GM18520 (cell line): Measurements from ENCODE around the gene UNKL.
"Not testable (repeated sequence)": the region's sequence is repeated elsewhere in the genome, so short reads cannot be mapped to it uniquely, and the experiment has no call there.

Experiments
- ATAC-seq: cut with Tn5 transposase; IDR thresholded peaks from one replicate; pipeline ENCODE4 v1.9.1; 2021; ENCODE audit not compliant: unreplicated experiment

Gene UNKL

GRCh38 chr16:1446296-1447080, 32.0 kb upstream of the UNKL start:
- ATAC-seq = no peak

DNA sequence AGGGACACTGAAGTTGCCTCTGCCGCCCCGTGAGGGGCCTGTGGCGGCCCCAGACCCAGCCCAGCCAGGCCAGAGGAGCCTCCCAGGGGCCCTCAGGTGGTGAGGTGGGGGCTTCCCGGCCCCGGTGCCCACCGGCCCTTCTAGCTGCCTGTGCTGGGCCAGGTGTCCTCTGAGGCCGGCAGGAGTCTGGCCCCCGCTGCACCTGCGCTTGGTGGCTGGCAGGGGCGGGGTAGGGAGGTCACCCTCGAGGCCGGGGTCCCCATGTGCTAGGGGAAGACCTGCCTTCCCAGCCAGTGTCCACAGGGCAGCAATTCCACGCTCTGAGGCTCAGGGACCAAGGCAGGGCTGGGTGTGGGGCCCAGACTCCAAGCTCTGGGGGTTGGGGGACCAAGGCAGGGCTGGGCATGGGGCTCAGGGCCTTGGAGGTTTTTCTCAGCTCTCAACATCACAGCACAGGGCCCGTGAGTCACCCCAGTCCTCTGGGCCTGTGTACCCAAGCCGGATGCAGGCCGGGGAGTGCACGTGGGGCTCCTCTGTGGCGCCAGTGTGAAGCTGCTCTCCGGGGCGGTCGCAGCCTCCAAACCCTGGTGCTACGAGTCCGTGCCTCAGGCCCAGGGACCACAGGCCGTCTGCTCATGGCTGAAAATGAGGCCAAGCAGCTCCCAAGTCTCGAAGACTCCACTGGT, 31.2 kb upstream of the UNKL start:
- no peak for ATAC-seq

- ATAC-seq = no peak
These were observed 30.4 kb upstream of the UNKL start for GRCh38 chr16:1444730-1445517.

DNA sequence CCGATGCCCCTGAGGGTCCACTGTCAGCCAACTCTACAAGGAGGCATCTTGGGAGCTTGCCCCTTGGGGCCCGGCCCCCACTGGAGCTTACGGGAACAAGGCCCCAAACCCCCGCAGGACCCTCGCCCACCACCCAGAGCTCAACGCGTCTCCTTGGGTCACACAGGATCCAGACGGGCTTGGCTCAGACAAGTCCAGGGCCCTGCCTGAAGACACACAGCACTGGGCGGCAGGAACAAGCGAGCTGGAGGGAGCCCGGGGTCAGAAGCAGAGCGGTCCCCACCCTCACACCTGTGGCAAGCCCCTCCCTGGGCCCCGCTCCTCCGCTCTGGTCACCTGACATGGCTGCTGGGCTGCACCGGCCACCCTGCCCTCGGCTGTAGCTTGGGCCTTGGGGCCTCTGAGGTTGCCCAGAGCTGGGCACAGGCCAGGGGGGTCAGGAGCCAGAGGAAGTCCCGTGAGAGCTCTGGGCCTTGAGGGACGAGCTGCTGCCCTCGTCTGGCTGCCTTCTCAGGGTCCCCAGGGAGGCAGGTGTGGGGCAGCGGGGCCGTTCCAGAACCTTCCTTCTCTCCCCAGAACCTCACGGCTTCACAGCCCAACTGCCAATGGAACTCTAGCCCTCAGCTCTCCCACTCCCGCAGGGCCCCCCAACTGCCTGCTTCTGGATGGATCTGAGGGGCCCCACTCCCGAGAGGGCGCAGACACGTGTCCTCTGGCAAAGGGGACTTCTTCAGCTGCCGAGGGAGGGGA, 29.7 kb upstream of the UNKL start, which contains the start of gene CCDC154:
CCDC154 (minus strand) TSS at position 577 of the 750 bp plus-strand sequence; CDS start at position 343, 234 bp downstream.
- no peak for ATAC-seq

GRCh38 chr16:1443403-1443973, 29.0 kb upstream of the UNKL start:
- no peak for ATAC-seq

GRCh38 chr16:1442697-1443096, 28.2 kb upstream of the UNKL start:
- no peak for ATAC-seq

- no peak for ATAC-seq
These were observed 26.9 kb upstream of the UNKL start for GRCh38 chr16:1441391-1441829.

- ATAC-seq = not testable (repeated sequence)
These were observed 25.2 kb upstream of the UNKL start for GRCh38 chr16:1439699-1440074.

- ATAC-seq = no peak
These were observed 24.7 kb upstream of the UNKL start for GRCh38 chr16:1439058-1439698.

GRCh38 chr16:1438229-1439057, 23.9 kb upstream of the UNKL start:
- no peak for ATAC-seq

- no peak for ATAC-seq
These were observed 23.1 kb upstream of the UNKL start for GRCh38 chr16:1437606-1438005.

GRCh38 chr16:1436731-1437355, 22.3 kb upstream of the UNKL start:
- ATAC-seq = no peak

DNA sequence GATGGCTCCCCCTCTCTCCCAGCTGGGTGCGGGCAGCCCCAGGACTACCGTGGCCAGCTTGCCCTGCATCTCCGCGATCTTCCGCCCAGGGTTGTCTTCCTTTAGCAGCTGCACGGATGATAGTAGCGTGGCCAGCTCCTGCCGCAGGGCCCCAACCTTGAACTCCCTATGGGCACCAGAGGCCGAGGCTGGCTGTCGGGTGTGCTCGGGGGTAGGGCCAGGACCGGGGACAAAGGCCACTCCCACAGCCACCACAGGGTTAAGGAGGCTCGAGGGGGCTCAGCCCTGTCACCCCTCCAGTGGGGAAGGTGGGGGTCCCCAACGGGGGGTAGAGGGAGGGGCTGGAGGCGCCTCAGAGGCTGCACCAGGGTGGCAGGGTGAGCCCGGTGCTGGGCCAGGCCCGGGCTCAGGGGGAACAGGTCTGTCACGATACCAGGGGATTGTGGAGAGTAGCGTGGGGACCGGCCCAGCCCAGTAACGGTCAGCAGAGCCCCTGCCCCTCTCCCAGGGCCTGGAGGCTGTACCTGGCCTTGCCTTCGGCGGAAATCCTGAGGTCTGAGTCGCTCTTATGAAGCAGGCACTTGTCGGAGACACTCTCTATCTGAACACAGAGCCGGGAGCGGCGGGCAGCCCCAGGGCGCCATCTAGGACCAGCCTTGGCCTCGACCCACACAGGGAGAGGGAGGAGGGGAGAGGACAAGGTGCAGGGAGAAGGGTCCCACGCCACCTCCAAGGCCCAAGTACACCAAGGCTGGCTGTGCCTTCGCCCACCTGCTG, 21.6 kb upstream of the UNKL start:
- no peak for ATAC-seq

DNA sequence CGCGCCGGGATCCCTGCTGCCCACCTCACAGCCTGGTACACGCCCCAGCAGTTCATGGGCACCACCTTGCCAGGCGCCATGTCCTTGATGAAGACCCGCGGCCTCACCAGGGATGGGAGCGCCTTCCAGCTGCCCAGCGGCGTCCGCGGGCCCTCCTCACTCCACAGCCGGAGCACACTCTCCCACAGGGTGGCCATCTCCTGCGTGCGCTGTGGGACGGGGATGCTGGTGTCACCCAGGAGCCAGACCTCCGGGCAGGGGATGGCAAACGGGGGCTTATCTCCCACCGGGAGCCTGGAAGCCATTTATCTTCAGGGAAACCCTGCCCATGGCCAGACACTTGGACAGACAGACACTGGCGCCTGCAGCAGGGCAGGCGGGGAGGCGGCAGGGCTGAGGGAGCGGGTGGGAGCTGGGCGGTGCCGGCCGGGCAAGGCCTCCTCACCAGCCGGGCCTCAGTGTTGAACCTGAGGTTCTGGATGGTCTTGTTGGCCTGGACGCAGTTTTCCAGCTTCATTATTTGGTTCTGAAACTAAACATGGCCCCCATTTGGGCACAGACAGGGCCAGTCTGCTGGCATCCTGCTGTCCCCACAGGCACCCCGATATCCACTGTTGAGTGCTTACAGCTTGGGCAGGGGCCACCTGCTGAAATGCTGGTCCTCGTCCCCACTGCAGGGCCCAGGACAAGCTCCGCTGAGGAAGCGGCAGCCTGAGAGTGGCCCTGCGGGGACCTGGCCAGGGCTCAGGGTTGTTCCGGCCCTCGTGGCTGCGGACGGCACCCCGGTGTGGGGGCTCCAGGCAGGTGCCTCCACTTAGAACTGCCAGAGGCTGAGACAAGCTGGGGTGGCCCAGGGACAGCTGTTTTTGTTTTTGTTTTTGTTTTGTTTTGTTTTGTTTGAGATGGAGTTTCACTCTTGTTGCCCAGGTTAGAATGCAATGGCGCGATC, 20.4 kb upstream of the UNKL start:
- no peak for ATAC-seq

GRCh38 chr16:1433756-1434155, 19.3 kb upstream of the UNKL start:
- no peak for ATAC-seq

GRCh38 chr16:1433263-1433560, 18.7 kb upstream of the UNKL start:
- no peak for ATAC-seq
